GM12892 (cell line): ENCODE measurements around the gene SMARCD1.

Experiments used
- POLR2A ChIP-seq: IDR thresholded peaks from 2 replicates; pipeline ENCODE4 v1.6.1; 2011; ENCODE audit warnings: low read depth, low read length, control low read depth
- POLR2AphosphoS5 ChIP-seq: IDR thresholded peaks from 2 replicates; pipeline ENCODE4 v1.6.1; 2011; ENCODE audit warnings: low read depth, low read length, control low read depth
- TAF1 ChIP-seq: IDR thresholded peaks from 2 replicates; pipeline ENCODE4 v1.6.1; 2011; ENCODE audit warnings: low read depth, mild to moderate bottlenecking, control low read depth, low read length, borderline replicate concordance

DNA sequence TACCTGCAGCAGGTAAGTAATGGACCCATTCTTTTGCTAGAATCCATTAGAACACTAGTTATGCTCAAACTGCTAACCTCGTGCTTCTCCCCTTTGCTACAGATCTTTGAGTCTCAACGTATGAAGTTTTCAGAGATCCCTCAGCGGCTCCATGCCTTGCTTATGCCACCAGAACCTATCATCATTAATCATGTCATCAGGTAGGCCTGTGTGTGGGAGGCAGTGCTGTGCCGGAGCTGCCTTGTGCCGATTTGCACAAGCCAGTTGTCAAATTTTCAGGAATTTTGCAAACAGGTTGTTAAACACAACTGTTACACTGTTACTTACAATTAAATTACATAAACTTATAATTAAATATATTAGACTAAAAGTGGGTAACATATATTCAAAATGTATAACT, 5.2 kb downstream of the SMARCD1 start:
- no peak for TF ChIP-seq TAF1
- no peak for TF ChIP-seq POLR2AphosphoS5
- no peak for TF ChIP-seq POLR2A
